Measurements from ENCODE around the gene GABRD. TPM values are rescaled to one million over a fixed set of nuclear protein-coding genes. Genes with fewer than 3 reads are reported as not detected.

Gene GABRD
- total RNA-seq, 1 experiment from 2014 or later = 1.7 TPM

DNA sequence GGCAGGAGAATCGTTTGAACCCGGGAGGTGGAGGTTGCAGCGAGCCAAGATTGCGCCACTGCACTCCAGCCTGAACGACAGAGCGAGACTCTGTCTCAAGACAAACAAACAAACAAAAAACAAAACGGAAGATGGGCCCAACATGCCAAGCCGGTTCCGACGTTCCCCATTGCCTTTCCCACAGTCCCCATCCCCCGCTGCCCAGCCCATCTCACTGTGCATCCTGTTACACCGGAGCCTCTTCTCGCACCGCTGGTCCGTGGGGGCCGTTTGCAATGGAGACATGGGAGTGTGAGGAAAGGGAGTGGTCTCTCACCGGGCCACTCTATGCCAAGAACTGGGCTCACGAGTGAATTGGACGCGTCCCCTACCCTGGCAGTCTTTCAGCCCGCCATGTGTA is 14.3 kb upstream of the GABRD start:
- CTCF ChIA-PET = interaction anchor here (1.2 to 1.6 kb wide), 2 partner anchors 16 to 45 kb away, joined by 3 to 4 read pairs; no protein-coding TSS in a partner anchor

DNA sequence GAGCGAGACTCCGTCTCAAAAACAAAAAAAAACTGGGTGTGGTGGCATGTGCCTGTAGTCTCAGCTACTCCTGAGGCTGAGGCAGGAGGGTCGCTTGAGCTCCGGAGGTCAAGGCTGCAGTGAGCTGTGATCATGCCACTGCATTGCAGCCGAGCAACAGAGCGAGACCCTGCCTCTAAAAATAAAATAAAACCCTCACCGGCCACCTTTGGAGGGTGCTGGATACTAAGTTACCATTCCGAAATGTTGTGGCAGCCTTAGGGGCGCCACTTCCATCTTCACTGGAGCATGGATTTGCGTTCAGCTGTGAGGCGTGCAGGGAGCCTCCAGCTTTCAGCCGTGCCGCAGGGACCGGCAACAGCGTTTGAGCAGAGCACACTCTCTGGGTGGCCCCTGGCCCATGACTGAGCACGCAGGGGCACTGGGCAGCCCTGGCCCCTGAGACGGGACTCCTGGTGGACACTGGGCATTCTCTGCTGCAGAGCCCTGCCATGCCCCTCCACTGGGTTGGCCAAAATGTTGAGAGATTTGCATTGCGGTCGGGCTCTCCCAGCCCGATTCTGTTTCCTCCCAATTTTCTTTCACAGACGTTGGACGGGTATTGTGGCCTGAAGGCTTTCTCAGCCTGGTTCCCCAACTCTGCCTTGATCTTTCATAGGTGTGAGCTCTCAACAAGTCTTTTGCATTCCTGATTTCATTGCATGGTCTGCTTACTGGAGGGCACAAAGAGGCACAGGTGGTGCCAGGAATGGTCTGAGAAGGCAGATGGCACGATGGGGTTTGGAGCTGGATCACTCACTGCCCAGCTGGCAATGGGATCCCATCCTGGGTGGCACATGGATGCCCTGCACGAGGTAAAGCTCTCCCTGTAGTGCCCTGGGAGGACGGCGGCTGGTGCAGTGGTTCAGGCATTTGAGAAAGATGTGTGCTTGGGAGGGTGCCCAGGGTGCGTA is 9.8 kb upstream of the GABRD start:
- Mint-ChIP-seq H3K4me1 (no peaks in the 10 kb centered on the region), H3K27me3 (ENCODE audit: low read depth) (no peaks in the 10 kb centered on the region), H3K4me3 (no peak overlapping the region), H3K9me3 (no peaks in the 10 kb centered on the region), H3K27ac (no peak overlapping the region), H3K36me3 (no peaks in the 10 kb centered on the region)
- TF ChIP-seq, protein P1, sequence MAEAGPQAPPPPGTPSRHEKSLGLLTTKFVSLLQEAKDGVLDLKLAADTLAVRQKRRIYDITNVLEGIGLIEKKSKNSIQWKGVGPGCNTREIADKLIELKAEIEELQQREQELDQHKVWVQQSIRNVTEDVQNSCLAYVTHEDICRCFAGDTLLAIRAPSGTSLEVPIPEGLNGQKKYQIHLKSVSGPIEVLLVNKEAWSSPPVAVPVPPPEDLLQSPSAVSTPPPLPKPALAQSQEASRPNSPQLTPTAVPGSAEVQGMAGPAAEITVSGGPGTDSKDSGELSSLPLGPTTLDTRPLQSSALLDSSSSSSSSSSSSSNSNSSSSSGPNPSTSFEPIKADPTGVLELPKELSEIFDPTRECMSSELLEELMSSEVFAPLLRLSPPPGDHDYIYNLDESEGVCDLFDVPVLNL (CRISPR knock-in tag; IDR thresholded peaks at IDR 0.05; ENCODE audit: borderline replicate concordance, low read depth) = no peak
- TF ChIP-seq NR3C1 (CRISPR knock-in tag; conservative IDR thresholded peaks at IDR 0.05; ENCODE audit: low read depth) = no peak
- TF ChIP-seq, protein P2, sequence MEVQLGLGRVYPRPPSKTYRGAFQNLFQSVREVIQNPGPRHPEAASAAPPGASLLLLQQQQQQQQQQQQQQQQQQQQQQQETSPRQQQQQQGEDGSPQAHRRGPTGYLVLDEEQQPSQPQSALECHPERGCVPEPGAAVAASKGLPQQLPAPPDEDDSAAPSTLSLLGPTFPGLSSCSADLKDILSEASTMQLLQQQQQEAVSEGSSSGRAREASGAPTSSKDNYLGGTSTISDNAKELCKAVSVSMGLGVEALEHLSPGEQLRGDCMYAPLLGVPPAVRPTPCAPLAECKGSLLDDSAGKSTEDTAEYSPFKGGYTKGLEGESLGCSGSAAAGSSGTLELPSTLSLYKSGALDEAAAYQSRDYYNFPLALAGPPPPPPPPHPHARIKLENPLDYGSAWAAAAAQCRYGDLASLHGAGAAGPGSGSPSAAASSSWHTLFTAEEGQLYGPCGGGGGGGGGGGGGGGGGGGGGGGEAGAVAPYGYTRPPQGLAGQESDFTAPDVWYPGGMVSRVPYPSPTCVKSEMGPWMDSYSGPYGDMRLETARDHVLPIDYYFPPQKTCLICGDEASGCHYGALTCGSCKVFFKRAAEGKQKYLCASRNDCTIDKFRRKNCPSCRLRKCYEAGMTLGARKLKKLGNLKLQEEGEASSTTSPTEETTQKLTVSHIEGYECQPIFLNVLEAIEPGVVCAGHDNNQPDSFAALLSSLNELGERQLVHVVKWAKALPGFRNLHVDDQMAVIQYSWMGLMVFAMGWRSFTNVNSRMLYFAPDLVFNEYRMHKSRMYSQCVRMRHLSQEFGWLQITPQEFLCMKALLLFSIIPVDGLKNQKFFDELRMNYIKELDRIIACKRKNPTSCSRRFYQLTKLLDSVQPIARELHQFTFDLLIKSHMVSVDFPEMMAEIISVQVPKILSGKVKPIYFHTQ (CRISPR knock-in tag; IDR thresholded peaks at IDR 0.05) = no peak
- ATAC-seq (no peak), DNase-seq (ENCODE audit: low spot score) (no peak)
- CTCF ChIA-PET = interaction anchor here (0.8 to 3.0 kb wide), 5 partner anchors 15 to 65 kb away, joined by 3 to 10 read pairs (median 3); no protein-coding TSS in a partner anchor
- POLR2A ChIA-PET = no interaction called here

More for the DNA sequence above, 14.3 kb upstream of the GABRD start:
- Mint-ChIP-seq H3K27me3 (ENCODE audit: low read depth) (no peaks in the 10 kb centered on the region; the same call in 1 of the 2 replicates), H3K4me3 (no peak overlapping the region), H3K27ac (no peak overlapping the region), H3K4me1 (no peaks in the 10 kb centered on the region), H3K36me3 (no peaks in the 10 kb centered on the region), H3K9me3 (no peaks in the 10 kb centered on the region)
- DNase-seq (ENCODE audit: low spot score) = no peak
- POLR2A ChIA-PET = no interaction called here
- no peak for ATAC-seq
- TF ChIP-seq, protein P3, sequence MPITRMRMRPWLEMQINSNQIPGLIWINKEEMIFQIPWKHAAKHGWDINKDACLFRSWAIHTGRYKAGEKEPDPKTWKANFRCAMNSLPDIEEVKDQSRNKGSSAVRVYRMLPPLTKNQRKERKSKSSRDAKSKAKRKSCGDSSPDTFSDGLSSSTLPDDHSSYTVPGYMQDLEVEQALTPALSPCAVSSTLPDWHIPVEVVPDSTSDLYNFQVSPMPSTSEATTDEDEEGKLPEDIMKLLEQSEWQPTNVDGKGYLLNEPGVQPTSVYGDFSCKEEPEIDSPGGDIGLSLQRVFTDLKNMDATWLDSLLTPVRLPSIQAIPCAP (CRISPR knock-in tag; IDR thresholded peaks at IDR 0.05) = no peak
- TF ChIP-seq, protein P4, sequence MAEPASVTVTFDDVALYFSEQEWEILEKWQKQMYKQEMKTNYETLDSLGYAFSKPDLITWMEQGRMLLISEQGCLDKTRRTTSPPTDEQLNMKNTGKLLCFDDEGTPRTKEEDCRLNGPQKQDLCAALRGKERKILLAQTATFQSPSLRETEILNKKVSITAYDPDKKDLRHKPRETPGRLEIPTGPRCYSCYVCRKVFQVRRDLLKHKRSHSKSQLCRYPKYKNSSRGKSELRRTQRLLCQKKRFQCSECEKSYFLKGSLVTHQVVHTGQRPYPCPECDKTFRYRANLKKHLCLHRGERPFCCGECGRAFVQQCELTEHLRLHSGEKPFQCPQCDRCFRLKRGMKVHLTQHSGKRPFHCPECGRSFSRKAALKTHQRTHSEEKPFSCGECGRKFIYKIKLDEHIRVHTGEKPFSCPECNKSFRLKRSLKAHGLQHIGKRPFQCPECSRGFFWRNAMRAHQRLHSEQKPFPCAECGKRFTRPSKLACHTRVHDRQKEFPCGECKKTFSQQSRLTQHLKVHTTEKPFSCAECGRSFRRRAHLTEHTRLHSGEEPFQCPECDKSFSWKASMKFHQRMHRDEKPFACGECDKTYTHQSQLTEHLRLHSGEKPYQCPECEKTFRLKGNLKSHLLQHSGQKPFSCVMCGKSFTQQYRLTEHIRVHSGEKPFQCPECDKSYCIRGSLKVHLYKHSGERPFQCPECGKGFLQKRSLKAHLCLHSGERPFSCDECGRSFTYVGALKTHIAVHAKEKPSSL (CRISPR knock-in tag; conservative IDR thresholded peaks at IDR 0.05) = no peak
- TF ChIP-seq, protein P5, sequence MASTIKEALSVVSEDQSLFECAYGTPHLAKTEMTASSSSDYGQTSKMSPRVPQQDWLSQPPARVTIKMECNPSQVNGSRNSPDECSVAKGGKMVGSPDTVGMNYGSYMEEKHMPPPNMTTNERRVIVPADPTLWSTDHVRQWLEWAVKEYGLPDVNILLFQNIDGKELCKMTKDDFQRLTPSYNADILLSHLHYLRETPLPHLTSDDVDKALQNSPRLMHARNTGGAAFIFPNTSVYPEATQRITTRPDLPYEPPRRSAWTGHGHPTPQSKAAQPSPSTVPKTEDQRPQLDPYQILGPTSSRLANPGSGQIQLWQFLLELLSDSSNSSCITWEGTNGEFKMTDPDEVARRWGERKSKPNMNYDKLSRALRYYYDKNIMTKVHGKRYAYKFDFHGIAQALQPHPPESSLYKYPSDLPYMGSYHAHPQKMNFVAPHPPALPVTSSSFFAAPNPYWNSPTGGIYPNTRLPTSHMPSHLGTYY (CRISPR knock-in tag; IDR thresholded peaks at IDR 0.05) = no peak
- no peak for TF ChIP-seq HMGA2 (CRISPR knock-in tag; IDR thresholded peaks at IDR 0.05)
- TF ChIP-seq OVOL2 (CRISPR knock-in tag; IDR thresholded peaks at IDR 0.05; ENCODE audit: borderline replicate concordance) = no peak
- TF ChIP-seq TEAD4 (CRISPR knock-in tag; IDR thresholded peaks at IDR 0.05) = no peak
- no peak for TF ChIP-seq RELA (CRISPR knock-in tag; IDR thresholded peaks at IDR 0.05; ENCODE audit: borderline replicate concordance)
- TF ChIP-seq GABPB1 (CRISPR knock-in tag; IDR thresholded peaks at IDR 0.05) = no peak
- no peak for TF ChIP-seq JAZF1 (CRISPR knock-in tag; IDR thresholded peaks at IDR 0.05)
- TF ChIP-seq, protein P6, sequence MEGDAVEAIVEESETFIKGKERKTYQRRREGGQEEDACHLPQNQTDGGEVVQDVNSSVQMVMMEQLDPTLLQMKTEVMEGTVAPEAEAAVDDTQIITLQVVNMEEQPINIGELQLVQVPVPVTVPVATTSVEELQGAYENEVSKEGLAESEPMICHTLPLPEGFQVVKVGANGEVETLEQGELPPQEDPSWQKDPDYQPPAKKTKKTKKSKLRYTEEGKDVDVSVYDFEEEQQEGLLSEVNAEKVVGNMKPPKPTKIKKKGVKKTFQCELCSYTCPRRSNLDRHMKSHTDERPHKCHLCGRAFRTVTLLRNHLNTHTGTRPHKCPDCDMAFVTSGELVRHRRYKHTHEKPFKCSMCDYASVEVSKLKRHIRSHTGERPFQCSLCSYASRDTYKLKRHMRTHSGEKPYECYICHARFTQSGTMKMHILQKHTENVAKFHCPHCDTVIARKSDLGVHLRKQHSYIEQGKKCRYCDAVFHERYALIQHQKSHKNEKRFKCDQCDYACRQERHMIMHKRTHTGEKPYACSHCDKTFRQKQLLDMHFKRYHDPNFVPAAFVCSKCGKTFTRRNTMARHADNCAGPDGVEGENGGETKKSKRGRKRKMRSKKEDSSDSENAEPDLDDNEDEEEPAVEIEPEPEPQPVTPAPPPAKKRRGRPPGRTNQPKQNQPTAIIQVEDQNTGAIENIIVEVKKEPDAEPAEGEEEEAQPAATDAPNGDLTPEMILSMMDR (IDR thresholded peaks at IDR 0.05) = no peak
- no peak for TF ChIP-seq PRRX2 (CRISPR knock-in tag; IDR thresholded peaks at IDR 0.05)
- no peak for TF ChIP-seq ZNF396 (CRISPR knock-in tag; IDR thresholded peaks at IDR 0.05; ENCODE audit: borderline replicate concordance)
- no peak for TF ChIP-seq ZNF138 (CRISPR knock-in tag; conservative IDR thresholded peaks at IDR 0.05)
- TF ChIP-seq, protein P7, sequence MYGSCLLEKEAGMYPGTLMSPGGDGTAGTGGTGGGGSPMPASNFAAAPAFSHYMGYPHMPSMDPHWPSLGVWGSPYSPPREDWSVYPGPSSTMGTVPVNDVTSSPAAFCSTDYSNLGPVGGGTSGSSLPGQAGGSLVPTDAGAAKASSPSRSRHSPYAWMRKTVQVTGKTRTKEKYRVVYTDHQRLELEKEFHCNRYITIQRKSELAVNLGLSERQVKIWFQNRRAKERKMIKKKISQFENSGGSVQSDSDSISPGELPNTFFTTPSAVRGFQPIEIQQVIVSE (CRISPR knock-in tag; IDR thresholded peaks at IDR 0.05; ENCODE audit: borderline replicate concordance) = no peak
- no peak for TF ChIP-seq CBFB (CRISPR knock-in tag; IDR thresholded peaks at IDR 0.05; ENCODE audit: low read depth)
- TF ChIP-seq, protein P8, sequence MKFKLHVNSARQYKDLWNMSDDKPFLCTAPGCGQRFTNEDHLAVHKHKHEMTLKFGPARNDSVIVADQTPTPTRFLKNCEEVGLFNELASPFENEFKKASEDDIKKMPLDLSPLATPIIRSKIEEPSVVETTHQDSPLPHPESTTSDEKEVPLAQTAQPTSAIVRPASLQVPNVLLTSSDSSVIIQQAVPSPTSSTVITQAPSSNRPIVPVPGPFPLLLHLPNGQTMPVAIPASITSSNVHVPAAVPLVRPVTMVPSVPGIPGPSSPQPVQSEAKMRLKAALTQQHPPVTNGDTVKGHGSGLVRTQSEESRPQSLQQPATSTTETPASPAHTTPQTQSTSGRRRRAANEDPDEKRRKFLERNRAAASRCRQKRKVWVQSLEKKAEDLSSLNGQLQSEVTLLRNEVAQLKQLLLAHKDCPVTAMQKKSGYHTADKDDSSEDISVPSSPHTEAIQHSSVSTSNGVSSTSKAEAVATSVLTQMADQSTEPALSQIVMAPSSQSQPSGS (CRISPR knock-in tag; IDR thresholded peaks at IDR 0.05; ENCODE audit: borderline replicate concordance, low read depth) = no peak
